ENCODE data around the gene IL17RD.

IL17RD gene

DNA sequence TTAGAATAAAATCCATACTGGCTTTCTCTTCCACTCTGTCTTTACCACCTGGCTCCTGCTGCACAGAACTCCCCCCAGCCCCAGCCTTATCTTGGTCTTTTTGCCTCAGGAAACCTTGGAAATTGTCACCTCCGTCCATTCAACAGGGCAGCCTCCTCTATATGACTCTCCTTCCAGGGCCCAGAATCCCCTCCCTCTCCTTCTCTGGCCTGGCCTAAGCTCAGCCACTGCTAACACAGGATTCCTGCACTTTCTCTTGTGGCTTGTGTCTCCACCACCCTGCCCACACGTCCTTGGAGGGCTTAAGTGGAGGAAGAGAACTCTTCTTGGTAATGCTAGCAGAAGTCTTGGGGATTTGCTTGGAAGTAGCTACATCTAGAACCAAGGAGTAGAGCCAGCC lies 1.5 kb upstream of the IL17RD start:
- Mint-ChIP-seq H3K9me3 (no peaks in the 10 kb centered on the region), H3K27me3 (ENCODE audit: low read depth) (peaks cover 74% of the 10 kb centered on the region), H3K36me3 (ENCODE audit: low read depth) (peaks cover 2% of the 10 kb centered on the region), H3K4me3 (no peak overlapping the region), H3K4me1 (ENCODE audit: low read depth) (peaks cover 5% of the 10 kb centered on the region), H3K27ac (no peak overlapping the region)
- no peak for DNase-seq (ENCODE audit: low spot score)

DNA sequence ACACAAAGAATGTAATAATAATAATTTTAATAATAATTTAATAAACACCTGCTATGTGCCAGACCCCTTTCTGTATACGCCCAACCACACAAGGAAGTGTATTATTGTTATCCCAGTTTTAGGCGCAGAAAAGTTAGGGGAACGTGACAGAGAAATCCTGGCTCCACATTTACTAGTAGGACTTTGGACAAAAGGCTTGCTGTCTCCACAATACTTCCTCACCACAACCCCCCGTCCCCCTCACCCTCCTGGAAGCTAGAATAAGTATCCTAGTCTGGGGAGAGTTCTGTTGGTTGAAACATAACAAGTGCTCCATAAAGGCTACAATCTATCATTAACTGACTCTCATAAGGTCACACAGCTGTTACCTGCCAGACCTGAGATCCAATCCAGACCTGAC lies 488 bp upstream of the IL17RD start:
- DNase-seq (ENCODE audit: low spot score), result no peak
- peaks cover 76% of the 10 kb centered on the region for H3K27me3 Mint-ChIP-seq (ENCODE audit: low read depth)

DNA sequence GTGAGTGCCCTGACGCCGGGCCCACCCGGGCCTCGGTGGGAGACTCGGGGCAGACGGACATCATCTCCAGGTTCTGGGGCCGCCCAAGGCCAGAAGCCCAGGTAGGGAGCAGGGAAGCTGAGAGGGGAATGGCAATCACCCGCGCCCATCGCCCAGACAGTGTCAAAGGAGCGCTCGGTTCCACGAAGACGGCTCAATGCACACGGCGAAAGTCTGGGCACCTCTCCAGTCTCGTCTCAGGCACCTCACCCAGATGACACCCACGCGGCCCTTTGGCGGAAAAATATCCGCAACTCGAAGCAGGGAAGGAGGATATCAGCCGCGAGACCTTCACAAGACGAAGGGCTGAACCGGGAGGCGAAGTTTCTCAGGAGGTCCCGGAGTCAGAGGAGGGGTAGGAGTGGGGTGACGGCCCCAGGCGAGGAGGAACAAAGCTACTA lies 916 bp downstream of the IL17RD start:
- H3K9me3 Mint-ChIP-seq, result no peaks in the 10 kb centered on the region
- DNase-seq (ENCODE audit: low spot score), result peak; percentile 32
- H3K4me1 Mint-ChIP-seq (ENCODE audit: low read depth), result peaks cover 8% of the 10 kb centered on the region
- no peak overlapping the region for H3K27ac Mint-ChIP-seq
- H3K36me3 Mint-ChIP-seq (ENCODE audit: low read depth), result peaks cover 2% of the 10 kb centered on the region
- peaks cover 81% of the 10 kb centered on the region for H3K27me3 Mint-ChIP-seq (ENCODE audit: low read depth)
- H3K4me3 Mint-ChIP-seq, result peak overlapping the region; percentile 76

More for the DNA sequence above, 488 bp upstream of the IL17RD start:
- Mint-ChIP-seq H3K36me3 (ENCODE audit: low read depth) (peaks cover 2% of the 10 kb centered on the region), H3K27ac (no peak overlapping the region), H3K4me1 (ENCODE audit: low read depth) (peaks cover 5% of the 10 kb centered on the region), H3K9me3 (no peaks in the 10 kb centered on the region), H3K4me3 (peak overlapping the region; percentile 70)

DNA sequence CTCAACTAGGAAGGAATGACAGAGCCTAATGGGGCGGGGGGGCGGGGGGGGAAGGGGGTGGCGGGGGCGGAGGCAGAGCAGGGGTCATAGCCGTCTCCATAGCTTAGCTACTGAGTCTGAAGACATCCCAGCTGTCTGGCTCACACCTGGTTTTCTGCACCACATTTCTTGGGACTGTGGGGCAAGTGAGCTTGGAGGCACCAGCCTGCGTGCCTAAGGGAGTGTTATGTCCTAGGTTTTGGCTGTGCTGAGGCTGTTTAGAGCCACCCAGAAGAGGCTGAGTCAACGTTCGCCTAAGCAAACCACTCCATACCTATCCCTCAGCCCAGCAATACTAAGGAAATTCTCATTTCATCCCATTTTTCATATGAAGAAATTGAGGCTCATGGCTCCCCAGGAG lies 1.4 kb downstream of the IL17RD start:
- DNase-seq (ENCODE audit: low spot score), result no peak
- H3K4me1 Mint-ChIP-seq (ENCODE audit: low read depth), result peaks cover 13% of the 10 kb centered on the region
- H3K27me3 Mint-ChIP-seq (ENCODE audit: low read depth), result peaks cover 80% of the 10 kb centered on the region
- H3K4me3 Mint-ChIP-seq, result peak overlapping the region; percentile 76
- H3K36me3 Mint-ChIP-seq (ENCODE audit: low read depth), result peaks cover 2% of the 10 kb centered on the region
- H3K27ac Mint-ChIP-seq, result no peak overlapping the region
- H3K9me3 Mint-ChIP-seq, result no peaks in the 10 kb centered on the region

DNA sequence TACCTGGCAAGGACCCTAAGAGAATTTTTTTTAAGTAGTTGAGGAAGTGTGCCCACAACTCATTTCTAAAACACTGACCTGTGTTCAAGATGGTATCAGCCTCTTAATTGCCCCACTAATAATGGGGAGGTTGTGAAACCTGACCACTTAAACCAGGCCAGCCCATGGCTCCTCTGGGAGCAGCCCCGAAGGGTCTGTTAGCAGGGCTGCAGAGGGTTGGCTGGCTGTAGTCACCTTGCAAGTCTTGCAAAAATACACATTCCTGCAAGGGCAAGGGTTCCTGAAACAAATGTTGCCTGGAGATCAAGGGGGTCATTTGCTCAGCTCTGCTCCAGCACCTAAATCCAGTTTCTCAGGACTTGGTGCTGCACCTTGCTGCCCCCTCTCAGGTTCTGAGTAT lies 3.2 kb downstream of the IL17RD start:
- Mint-ChIP-seq H3K27me3 (ENCODE audit: low read depth) (peaks cover 66% of the 10 kb centered on the region), H3K4me1 (ENCODE audit: low read depth) (peaks cover 14% of the 10 kb centered on the region)

DNA sequence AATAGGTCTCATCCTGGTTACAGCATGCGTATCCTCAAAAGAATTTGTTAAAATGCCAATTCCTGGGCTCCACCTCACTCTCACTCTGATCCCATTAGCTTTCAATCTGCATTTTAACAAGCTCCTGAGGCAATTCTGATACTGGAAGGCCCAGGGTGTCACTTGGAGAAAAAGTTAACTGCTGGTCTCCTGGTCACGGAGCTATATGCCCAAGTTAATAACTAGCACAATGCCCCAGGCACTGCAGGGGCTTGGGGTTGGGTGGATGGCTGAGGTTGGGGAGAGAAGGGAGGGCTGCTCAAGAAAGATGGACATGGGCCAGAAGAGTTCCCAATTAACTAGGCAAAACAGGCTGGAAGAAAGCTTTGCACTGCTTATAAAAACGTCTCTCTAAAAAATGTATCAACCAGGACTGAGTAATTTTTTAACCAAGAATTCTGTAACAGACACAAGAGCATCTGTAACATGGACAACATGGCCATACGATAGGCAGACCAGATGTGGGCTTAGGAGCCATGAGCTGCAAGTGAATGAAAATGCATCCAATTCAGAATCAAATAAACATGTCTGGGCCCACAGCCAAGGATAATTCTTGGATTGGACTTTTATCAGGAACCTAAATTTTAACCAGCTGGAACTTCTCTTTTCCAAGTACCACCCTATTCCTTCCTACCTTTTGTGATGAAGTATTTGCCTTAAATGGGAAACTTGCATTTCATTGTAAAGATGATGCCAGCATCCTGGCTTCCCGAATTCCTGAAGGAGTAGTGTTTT lies 4.2 kb downstream of the IL17RD start:
- no peak for DNase-seq (ENCODE audit: low spot score)
- H3K36me3 Mint-ChIP-seq (ENCODE audit: low read depth), result peaks cover 2% of the 10 kb centered on the region
- peaks cover 64% of the 10 kb centered on the region for H3K27me3 Mint-ChIP-seq (ENCODE audit: low read depth)
- H3K27ac Mint-ChIP-seq, result no peak overlapping the region
- H3K4me3 Mint-ChIP-seq, result no peak overlapping the region
- H3K4me1 Mint-ChIP-seq (ENCODE audit: low read depth), result peaks cover 14% of the 10 kb centered on the region
- no peaks in the 10 kb centered on the region for H3K9me3 Mint-ChIP-seq

More for the DNA sequence above, 3.2 kb downstream of the IL17RD start:
- Mint-ChIP-seq H3K4me3 (no peak overlapping the region), H3K9me3 (no peaks in the 10 kb centered on the region), H3K27ac (no peak overlapping the region), H3K36me3 (ENCODE audit: low read depth) (peaks cover 2% of the 10 kb centered on the region)
- no peak for DNase-seq (ENCODE audit: low spot score)

DNA sequence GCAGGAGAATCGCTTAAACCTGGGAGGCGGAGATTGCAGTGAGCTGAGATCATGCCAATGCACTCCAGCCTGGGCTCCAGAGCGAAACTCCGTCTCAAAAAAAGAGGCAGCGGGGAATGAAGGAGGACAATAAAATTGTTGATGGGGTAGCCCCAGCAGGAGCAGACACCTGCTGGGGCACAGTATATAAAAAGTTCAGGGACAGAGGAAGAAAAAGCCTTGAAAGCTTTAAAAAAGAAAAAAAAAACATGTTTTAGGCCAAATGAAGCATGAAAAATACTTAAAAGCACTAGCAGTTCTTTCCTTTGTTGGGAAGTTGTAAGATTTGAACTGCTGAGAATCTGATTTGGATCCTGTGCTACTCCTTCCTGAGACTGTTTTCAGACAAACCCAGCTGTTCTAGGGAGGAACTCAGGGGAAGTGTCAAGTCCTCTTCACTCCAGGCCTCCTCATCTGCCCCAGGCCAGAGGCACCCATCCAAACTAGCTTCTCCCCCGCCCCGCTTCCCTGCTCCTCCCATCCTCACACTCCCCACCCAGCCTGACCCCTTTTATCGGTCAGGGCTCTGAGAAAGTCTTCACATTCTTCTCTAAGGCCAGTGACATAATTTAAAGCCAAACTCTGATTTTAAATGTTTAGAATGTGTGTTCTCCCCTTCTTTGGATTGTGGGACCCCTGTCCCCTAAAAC lies 4.9 kb downstream of the IL17RD start:
- Mint-ChIP-seq H3K36me3 (ENCODE audit: low read depth) (peaks cover 2% of the 10 kb centered on the region), H3K27me3 (ENCODE audit: low read depth) (peaks cover 64% of the 10 kb centered on the region), H3K9me3 (no peaks in the 10 kb centered on the region), H3K4me3 (no peak overlapping the region), H3K27ac (no peak overlapping the region), H3K4me1 (ENCODE audit: low read depth) (peaks cover 13% of the 10 kb centered on the region)
- DNase-seq (ENCODE audit: low spot score), result no peak

DNA sequence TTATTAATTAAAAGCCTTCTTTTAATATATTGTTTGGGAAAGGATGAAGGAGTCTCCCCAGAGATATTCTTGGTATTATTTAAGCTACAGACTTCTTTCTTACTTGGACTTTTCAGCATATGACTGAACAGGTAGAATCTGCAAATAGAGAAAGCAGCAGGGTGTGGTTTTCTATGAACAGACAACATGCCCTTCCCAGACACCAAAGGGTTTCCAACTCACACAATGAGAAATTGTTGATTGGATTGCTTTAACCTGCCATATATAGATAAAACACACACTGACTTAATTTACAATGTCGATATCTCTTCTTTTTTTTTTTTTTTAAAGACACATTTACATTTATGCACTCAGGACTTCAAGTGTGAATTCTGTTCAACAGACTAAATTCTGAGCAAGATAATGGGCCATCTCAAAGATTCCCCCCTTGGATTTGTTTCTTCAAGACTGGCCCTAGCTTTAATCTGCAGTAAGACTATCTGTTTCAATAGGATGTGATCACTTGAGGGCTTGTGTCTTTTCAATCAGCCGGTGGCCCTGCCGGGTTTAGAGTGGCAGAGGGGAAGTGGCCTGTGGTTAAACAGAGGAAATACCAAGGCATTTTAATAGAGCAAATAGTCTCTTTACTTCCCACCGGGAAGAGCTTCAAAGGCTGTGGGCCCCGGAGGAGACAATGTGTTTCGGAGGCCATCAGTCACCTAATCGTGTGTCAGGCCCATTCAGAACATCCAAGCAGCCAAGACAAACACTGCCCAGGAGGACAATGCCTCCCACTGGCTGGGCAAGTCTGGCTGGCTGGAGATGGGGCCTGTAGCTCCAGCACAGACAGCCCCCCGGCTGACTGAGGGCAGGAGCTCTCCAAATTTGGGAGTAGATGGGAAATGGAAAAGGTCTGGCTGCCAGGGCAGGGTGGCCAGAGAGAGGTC lies 6.1 kb downstream of the IL17RD start:
- Mint-ChIP-seq H3K36me3 (ENCODE audit: low read depth) (peaks cover 2% of the 10 kb centered on the region), H3K27ac (no peak overlapping the region), H3K4me1 (ENCODE audit: low read depth) (peaks cover 9% of the 10 kb centered on the region), H3K9me3 (no peaks in the 10 kb centered on the region), H3K4me3 (no peak overlapping the region), H3K27me3 (ENCODE audit: low read depth) (peaks cover 68% of the 10 kb centered on the region)
- DNase-seq (ENCODE audit: low spot score), result no peak

DNA sequence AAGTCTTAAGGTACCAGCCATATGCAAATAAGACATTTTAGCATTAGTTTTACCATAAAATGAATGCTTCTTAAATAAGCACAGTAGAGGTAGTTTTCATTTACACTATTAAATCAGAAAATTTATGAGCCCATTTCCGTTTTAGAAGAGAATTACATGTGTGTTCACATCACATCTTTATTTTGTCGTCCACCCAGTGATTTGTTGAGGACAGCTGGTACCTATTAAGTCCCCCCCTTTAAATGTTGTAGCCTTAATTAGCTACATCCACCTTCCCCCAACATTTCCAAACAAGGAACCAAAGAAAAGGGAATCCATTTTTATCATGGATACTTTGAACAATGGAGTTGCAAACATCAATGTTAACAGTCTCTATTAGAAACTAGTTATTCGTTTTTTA lies 6.8 kb downstream of the IL17RD start:
- Mint-ChIP-seq H3K4me3 (no peak overlapping the region), H3K36me3 (ENCODE audit: low read depth) (peaks cover 2% of the 10 kb centered on the region), H3K4me1 (ENCODE audit: low read depth) (peaks cover 9% of the 10 kb centered on the region), H3K9me3 (no peaks in the 10 kb centered on the region), H3K27me3 (ENCODE audit: low read depth) (peaks cover 63% of the 10 kb centered on the region), H3K27ac (no peak overlapping the region)
- no peak for DNase-seq (ENCODE audit: low spot score)

DNA sequence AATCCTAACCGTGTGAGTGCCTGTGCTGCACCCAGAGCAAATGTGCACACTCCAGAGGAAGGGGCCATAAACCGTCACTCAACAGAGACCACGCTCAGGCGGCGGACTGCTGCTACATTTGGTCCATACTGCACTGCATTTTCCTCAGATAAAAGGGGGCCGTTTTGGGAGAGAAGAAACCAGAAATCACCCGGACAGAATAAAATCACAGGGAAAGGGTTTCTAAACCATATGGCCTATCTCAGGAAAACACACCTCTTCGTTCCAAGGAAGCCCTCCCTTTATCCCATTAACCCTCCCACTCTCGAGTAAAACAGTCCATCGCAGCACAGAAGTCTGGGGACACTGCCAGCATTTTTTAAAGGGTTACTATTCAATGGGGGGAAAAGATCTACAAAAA lies 7.6 kb downstream of the IL17RD start:
- Mint-ChIP-seq H3K4me3 (no peak overlapping the region), H3K36me3 (ENCODE audit: low read depth) (no peaks in the 10 kb centered on the region), H3K4me1 (ENCODE audit: low read depth) (peaks cover 9% of the 10 kb centered on the region), H3K27ac (no peak overlapping the region), H3K27me3 (ENCODE audit: low read depth) (peaks cover 58% of the 10 kb centered on the region), H3K9me3 (no peaks in the 10 kb centered on the region)
- DNase-seq (ENCODE audit: low spot score), result no peak

DNA sequence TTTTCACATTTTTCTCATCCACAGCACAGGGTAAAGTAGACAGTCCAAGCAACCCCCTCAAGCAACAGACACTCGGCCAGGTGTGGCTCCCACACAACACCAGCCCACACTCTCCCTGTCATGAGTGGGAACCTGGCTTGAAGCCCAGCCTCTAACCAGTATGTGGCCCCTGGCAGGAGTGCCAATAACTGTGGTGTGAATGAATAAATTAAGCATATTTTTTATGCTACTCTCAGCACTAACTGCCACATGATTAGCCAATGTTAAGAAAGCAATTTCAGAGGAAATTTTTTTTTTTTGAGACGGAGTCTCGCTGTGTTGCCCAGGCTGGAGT lies 9.9 kb downstream of the IL17RD start:
- peaks cover 9% of the 10 kb centered on the region for H3K4me1 Mint-ChIP-seq (ENCODE audit: low read depth)
- no peaks in the 10 kb centered on the region for H3K9me3 Mint-ChIP-seq
- no peak overlapping the region for H3K27ac Mint-ChIP-seq
- H3K36me3 Mint-ChIP-seq (ENCODE audit: low read depth), result no peaks in the 10 kb centered on the region
- DNase-seq (ENCODE audit: low spot score), result no peak
- H3K27me3 Mint-ChIP-seq (ENCODE audit: low read depth), result peaks cover 59% of the 10 kb centered on the region
- no peak overlapping the region for H3K4me3 Mint-ChIP-seq

DNA sequence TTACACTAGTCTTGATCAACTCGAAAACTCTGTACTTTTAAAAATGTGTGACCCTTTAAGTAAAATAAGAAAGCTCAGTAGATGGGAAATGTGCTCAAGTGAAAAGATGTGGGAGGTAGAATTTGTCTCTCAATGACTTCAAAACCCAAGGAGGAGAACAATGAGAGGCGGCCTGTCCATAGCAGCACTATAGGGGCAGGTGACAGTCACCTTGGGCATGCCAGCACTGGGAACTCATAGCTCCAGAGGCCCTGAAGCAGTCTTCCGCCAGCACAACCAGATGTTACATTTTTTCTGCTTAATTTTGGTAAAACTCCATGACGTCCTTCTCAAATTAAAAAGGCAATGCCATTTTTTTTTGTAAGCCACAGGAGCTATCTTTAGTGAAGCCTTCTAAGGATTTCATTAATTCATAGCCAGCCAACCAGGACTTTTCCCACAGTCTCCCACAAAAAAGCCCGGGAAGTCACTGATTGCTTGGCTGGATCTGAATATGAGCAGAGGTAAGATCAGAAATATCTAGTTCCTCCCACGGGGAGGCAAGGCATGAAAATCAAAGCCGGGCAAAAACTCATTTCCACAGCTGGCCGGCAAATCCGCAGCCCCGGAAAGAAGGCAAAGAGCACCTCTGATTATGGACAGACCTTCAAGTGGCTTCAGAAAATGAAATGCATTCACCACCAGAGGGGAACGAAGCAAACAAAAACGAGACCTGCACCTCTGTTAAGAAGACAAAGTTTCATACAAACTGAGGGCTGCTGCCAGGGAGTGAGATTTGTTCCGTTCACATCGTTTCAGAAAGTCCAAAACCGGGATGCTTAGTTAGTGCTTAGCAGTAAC lies 10.5 kb downstream of the IL17RD start:
- no peak for DNase-seq (ENCODE audit: low spot score)
- H3K36me3 Mint-ChIP-seq (ENCODE audit: low read depth), result no peaks in the 10 kb centered on the region
- H3K4me3 Mint-ChIP-seq, result no peak overlapping the region
- no peaks in the 10 kb centered on the region for H3K9me3 Mint-ChIP-seq
- H3K27ac Mint-ChIP-seq, result no peak overlapping the region
- peaks cover 58% of the 10 kb centered on the region for H3K27me3 Mint-ChIP-seq (ENCODE audit: low read depth)
- H3K4me1 Mint-ChIP-seq (ENCODE audit: low read depth), result peaks cover 9% of the 10 kb centered on the region

Data from T-helper 2 cell treated with Interferon-gamma antibody and Interleukin-4, amounts not matched to agents 5 μg/mL and 100 μg/mL, for 36 hours (primary cell).